HG03558 (cell line): ENCODE measurements around the gene SPIB.

Experiments used
- ATAC-seq: cut with Tn5 transposase; IDR thresholded peaks from one replicate; pipeline ENCODE4 v1.9.1; 2021; ENCODE audit warnings: moderate number of reproducible peaks; ENCODE audit not compliant: unreplicated experiment; ENCODE audit errors: extremely low read depth

The SPIB gene

GRCh38 chr19:50418176-50419021 is at the start of gene SPIB:
TSS of gene SPIB (plus strand) at chr19:50418938. CDS start at chr19:50418963, 25 bp downstream.
- ATAC-seq: no peak

DNA sequence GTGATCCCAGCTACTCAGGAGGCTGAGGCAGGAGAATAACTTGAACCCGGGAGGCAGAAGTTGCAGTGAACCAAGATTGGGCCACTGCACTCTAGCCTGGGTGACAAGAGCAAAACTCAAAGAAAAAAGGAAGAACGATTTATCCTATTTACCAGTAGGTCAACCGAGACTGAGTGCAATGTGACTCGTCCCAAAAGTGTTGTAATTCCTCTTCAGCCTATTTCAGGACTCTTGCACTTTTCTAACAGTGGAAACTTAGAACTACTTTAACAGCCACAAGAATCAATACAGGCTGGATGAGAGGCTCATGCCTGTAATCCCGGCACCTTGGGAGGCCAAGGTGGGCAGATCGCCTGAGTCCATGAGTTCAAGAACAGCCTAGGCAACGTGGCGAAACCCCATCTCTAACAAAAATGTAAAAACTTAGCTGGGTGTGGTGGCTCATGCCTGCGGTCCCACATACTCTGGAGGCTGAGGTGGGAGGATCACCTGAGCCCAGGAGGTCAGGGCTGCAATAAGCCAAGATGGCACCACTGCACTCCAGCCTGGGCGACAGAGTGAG is 46.7 kb upstream of the SPIB start:
- ATAC-seq: no peak

- peak; percentile 65 for ATAC-seq
These were observed 42.3 kb upstream of the SPIB start, which contains the start of gene NR1H2 for GRCh38 chr19:50376166-50377050. TSS of gene NR1H2 (plus strand) at chr19:50376457. CDS start at chr19:50377606, 1,149 bp downstream.

- no peak for ATAC-seq
These were observed 41.7 kb upstream of the SPIB start for GRCh38 chr19:50377051-50377461.

DNA sequence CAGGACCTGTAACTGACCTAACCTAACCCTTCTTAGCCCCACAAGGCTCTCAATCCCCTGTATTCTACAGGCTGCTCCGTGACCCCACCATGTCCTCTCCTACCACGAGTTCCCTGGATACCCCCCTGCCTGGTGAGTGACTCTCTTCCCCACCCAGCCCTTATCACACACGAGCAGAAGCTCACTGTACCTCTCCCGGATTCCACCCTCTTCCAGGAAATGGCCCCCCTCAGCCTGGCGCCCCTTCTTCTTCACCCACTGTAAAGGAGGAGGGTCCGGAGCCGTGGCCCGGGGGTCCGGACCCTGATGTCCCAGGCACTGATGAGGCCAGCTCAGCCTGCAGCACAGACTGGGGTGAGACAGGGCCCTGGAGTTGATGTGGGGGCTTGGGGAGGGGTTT is 41.2 kb upstream of the SPIB start:
- ATAC-seq: no peak

- ATAC-seq: no peak
These were observed 40.4 kb upstream of the SPIB start for GRCh38 chr19:50378169-50378862.

- ATAC-seq: no peak
These were observed 39.9 kb upstream of the SPIB start for GRCh38 chr19:50378863-50379236.

GRCh38 chr19:50379602-50380001 is 39.1 kb upstream of the SPIB start:
- ATAC-seq: no peak

- ATAC-seq: no peak
These were observed 38.6 kb upstream of the SPIB start for GRCh38 chr19:50380137-50380536.

DNA sequence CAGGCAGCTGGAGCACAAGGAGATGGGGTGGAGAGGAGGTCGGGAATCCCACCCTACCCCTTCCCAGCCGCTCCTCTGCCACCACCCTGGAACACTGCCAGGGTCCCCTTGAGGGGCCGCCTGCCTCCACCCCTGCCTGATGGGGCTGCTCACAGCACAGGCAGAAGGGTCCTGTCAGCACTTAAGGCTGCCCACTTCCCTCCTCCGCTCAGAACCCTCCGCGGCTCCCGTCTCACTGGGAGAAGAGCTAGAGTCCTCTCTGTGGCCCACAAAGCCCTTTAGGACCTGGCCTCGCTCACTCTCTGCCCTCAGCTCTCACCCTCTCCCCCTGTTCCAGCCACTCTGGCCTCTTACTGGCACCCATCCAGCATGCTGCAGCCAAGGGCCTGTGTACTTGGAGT is 38.0 kb upstream of the SPIB start:
- no peak for ATAC-seq

- ATAC-seq: no peak
These were observed 36.6 kb upstream of the SPIB start for GRCh38 chr19:50381881-50382729.

DNA sequence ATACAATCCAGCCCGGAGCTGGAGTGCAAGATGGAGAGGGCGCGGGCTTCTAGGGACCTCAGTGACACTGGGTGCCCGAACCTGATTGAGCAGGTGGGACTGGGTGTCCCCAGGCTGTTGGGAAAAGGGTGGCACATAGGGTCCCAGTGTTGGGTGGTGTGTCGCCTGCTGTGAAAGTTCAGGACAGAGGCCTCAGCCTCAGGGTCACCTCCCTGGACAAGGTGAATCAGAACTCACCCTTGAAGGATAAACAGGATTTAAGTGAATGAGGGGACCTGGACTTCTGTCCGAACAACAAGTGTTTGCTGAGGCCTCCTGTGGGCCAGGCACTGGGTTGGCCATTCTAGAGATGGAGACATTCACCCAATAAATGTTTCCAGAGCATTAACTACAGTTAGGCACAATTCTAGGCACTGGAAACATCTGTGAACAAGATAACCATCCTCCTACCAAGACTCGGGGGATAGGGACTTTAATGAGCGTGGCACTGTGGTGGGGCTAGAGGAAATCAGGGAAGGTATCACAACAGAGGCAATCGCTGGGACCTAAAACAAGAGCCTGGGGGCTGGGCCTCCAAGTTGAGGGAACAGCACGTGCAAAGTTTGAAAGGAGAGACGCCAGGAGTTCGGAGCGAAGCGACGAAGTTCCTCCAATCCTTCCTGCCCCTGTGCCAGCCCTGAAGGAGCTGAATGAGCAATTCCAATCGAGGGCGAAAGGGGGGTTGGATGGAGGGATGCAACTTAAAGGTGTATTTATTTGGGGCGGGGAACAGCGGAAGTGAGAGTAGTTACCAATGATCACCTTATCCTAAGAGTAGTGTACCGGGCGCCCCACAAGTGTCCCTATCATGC is 35.5 kb upstream of the SPIB start:
- ATAC-seq: no peak

DNA sequence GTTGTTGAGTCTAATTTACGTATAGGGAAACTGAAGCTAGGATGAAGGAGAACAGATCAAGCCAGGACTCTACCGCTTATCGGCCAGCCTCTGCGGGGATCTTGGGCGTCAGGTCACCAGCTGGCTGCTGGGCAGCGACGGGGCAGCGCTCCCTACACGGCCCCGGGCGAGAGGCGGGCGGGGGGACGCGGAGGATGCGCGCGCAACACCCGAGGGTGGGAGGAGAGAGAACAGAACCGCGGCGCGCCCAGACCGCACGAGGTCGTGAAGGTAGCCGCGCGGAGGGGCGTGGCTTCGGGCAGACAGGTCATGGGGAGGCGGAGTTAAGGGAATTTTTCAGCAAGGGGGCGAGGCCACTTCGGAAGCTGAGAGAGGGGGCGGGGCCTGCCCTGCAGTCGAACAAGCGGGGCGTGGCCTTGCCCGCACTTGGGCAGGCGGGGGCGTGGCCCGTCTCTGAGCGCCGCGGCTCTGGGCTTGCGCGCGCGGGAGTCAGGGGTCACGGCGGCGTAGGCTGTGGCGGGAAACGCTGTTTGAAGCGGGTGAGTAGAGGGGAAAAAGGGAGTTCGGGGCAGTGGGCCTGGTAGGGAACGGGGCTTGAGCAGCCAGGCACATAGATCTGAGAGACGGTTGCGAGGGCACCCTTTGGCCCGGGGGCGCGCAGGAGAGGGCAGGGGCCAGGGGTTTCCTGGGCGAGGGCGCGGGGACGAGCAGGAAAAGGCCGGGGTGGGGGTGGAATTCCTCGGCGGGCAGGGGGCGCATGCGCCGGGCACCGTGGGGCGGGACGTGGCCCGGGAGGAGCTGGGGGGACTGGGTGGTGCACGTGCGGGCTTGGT is 34.7 kb upstream of the SPIB start, which contains the start of gene POLD1:
TSS of gene POLD1 (plus strand) at position 496 of the 833 bp plus-strand sequence. CDS start 14,505 bp downstream, outside the sequence.
- peak; percentile 65 for ATAC-seq

DNA sequence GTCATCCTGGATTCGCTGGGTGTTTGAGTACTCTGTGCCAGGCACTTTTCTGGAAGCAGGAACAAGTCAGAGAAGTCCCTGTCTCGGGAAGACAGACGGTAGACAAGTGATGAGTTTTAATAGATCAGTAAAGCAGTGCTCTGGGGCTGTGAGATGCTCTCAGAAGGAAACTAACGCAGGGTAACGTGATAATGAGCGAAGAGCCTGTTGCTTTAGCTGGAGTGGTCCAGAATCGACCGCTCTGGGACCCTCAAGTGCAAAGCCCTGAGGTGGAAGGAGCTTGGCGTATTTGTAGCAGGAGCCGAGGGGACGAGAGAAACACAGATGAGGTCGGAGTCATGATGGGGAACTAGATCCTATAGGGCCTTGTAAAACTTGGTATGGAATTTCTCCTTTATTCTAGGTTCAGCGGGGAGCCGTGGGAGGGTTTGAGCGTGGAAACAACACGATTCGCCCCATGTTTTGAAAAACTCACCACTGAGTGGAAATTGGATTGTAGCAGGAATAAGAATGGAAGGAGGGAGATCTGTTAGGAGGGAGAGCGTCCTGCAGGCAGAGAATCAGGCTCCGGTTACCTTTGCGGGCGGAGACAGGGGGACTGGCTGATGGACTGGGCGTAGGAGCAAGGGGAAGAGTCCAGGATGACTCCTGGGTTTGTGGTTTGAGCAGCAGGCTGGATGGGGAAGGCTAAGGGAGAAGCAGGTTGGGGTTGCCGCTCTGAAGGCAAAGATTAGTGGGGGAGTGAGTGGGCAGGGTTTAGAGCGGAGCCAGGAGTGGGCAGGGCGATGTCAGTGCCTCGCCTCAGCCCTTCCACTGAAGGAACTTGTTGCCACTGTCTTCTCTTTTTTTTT is 33.8 kb upstream of the SPIB start:
- ATAC-seq: no peak

- ATAC-seq: no peak
These were observed 31.4 kb upstream of the SPIB start for GRCh38 chr19:50387176-50387867.

- ATAC-seq: no peak
These were observed 30.9 kb upstream of the SPIB start for GRCh38 chr19:50387868-50388245.
